GM18499 (cell line): Measurements from ENCODE around the gene PGAM1.
A peak's percentile ranks its signal among the peaks of the same experiment; 100 is the strongest.
"Not testable (repeated sequence)": the region's sequence is repeated elsewhere in the genome, so short reads cannot be mapped to it uniquely, and the experiment has no call there.

Source experiments
- ATAC-seq: cut with Tn5 transposase; IDR thresholded peaks from one replicate; pipeline ENCODE4 v1.9.1; 2021; ENCODE audit warnings: moderate number of reproducible peaks; ENCODE audit not compliant: insufficient read depth, unreplicated experiment

The PGAM1 gene

DNA sequence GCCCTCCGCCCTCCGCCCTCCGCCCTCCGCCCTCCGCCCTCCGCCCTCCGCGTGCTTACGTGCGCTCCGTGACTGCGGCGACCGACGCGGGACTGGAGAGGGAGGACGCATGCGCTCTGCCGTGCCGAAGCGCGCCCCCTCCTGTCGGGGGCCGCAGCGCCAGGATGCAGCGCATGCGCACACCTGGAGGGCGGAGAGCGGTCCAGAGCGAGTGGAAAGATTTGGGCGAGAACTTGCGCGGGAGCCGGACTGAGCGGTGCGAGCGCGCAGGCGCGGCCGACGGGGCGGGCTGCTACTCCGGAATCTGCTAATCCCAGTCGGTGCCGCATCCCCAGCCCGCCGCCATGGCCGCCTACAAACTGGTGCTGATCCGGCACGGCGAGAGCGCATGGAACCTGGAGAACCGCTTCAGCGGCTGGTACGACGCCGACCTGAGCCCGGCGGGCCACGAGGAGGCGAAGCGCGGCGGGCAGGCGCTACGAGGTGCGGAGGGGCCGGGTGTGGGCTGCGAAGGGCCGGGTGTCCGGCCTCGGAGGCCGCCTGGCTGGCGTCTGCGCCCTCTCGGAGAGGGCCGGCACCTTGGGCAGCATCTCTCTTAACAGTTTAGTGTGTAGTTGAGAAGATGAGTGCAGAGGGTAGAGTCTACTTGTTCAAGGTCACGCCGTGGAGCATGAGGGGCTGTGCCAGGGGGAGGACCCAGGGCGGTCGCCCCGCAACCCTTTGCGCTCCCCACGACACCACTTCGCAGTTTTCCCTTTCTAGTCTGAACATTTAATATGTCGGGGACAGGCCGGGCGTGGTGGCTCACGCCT, at the start of gene PGAM1:
Gene PGAM1, plus strand, starts transcription at position 228 of the 812 bp plus-strand sequence. Its CDS starts 117 bp downstream, at position 345.
- peak; percentile 72 for ATAC-seq

DNA sequence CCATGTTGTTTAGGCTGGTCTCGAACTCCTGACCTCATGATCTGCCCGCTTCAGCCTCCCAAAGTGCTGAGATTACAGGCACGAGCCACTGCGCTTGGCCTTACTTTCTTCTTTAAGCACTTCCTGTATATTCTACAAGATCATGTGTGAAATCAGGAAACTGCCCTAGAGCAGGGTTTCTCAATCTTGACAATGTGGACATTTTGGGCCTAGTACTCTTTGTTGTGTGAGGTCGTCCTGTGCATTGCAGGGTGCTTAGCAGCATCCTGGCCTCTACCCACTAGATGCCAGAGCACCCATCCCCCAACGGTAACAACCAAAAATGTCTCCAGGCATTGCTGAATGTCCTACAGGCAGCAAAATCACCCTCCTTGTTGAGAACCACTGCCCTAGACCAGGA, 49.6 kb upstream of the PGAM1 start:
- ATAC-seq, result no peak

DNA sequence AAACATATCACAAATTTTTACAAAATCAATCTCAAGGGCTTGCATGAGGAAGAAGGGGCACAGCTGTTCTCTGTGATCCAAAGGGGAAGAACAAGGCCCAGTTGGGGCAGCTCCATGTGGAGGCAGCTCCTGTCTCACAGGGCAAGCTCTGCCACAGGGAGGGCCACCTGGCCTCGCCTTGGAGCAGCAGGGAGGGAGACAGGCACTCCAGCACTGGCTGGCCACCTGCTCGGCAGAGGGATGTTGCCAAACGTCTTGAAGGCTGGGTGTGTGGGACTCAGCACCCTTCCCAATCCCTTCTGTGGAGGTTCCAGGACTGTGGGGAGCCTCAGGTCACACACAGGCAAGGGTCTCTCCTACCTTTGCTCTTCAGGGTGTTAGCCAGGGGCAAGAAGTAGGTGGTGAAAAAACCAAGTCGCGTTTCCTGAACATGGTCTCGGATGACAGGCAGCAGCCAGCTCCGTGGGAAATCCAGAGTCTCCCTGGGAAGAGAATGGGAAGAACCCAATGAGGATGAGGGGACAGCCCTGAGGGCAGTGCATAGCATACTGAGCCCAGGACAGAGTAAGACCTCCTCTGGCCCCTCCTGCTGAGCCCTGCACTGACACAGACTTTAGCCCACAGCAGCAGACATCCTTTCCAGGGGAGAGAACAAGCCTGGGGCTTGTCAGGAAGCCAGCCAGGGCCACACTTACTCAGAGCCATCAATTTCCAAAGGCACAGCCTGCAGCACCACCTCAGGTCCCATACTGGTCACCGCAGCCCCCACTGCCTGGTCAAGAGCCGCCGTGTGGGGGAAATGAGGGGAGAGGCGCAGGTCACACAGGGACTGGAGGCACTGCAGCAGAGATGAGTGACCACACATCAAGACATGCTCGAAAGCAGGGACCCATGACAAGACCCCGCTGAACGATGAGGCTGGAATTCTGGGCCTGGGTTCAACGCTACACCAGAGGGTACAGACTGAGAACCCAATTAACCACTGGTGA, 46.8 kb upstream of the PGAM1 start:
- ATAC-seq, result no peak

GRCh38 chr10:97380516-97380915, 45.5 kb upstream of the PGAM1 start:
- no peak for ATAC-seq

GRCh38 chr10:97381626-97382025, 44.4 kb upstream of the PGAM1 start:
- no peak for ATAC-seq

DNA sequence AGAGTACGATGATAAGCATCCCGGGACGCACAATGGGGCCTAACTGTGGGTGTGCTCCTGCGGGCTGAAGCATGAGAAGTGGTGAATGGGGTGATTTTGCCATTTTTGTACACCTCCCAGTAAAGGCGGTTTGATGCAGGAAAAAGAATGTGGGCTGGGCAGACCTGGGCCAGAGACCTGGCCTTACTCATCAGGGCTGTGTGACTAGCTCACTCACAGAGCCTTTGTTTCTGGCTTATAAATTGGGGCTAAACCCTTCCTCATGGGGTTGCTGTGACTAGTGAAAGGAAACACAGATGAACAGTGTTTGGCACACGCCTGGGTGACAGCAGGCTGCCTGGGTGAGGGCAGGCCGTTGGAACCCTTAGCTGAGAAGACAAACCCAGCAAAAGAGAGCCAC, 42.8 kb upstream of the PGAM1 start:
- ATAC-seq, result no peak

DNA sequence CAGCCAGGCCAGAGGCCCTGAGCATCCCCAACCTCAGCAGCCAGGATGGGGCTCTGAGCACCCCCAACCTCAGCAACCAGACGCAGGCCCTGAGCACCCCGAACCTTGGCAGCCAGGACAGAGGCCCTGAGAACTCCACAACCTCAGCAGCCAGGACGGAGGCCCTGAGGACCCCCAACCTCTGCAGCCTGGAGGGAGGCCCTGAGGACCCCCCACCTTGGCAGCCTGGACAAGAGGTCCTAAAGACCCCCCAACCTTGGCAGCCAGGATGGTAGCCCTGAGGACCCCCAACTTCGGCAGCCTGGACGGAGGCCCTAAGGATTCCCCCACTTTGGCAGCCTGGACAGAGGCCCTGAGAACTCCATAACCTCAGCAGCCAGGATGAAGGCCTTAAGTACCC, 41.8 kb upstream of the PGAM1 start:
- ATAC-seq, result no peak

DNA sequence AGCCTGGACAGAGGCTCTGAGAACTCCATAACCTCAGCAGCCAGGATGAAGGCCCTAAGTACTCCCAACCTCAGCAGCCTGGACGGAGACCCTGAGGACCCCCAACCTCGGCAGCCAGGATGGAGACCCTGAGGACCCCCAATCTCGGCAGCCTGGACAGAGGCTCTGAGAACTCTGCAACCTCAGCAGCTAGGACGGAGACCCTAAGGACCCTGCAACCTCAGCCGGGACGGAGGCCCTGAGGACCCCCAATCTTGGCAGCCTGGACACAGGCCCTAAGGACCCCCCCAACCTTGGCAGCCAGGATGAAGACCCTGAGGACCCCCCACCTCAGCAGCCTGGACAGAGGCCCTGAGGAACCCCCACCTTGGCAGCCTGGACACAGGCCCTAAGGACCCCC, 41.4 kb upstream of the PGAM1 start:
- ATAC-seq, result no peak

GRCh38 chr10:97385565-97385964, 40.4 kb upstream of the PGAM1 start:
- no peak for ATAC-seq

DNA sequence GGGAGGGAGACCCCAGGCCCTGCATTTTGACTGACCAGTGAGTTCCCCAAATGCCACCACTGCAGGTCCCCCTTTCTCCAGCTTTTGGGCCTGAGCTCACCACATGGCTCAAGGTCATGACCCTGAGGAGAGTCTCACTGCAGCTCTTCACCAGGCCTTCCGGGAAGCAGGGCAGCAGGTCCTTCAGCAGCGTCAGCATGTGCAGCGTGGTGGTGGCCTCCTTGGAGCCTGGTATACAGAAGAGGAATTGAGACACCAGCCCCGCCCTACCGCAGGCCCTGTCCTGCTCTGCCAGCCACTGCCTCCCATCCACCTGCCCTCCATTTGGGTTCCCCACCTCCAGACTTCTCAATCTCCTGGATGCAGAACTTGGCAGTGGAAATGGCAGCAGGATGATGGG, 37.8 kb upstream of the PGAM1 start:
- no peak for ATAC-seq

- no peak for ATAC-seq
Measured at GRCh38 chr10:97390091-97390490, 35.9 kb upstream of the PGAM1 start.

DNA sequence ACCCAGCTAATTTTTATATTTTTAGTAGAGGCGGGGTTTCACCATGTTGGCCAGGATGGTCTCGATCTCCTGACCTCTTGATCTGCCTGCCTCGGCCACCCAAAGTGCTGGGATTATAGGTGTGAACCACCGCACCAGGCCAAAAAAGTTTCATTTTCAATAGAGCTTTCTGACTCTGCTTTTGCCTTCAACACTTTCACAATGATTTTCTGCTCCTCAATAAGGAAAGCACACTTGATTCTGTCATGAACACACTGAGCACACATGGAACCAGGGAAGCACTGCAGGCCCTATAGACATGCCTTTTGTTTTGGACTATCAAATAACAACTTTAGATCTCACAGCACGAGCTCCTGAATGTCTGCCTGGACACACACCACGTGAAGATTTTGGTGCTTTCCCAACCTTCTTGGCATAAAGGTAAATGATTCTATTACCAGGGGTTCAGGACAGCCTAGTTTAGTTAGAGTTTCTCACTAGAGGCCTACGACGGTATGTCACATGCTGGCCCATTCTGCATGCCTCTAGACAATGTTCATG, 32.9 kb upstream of the PGAM1 start:
- no peak for ATAC-seq

- no peak for ATAC-seq
Measured at GRCh38 chr10:97396056-97396455, 29.9 kb upstream of the PGAM1 start.

DNA sequence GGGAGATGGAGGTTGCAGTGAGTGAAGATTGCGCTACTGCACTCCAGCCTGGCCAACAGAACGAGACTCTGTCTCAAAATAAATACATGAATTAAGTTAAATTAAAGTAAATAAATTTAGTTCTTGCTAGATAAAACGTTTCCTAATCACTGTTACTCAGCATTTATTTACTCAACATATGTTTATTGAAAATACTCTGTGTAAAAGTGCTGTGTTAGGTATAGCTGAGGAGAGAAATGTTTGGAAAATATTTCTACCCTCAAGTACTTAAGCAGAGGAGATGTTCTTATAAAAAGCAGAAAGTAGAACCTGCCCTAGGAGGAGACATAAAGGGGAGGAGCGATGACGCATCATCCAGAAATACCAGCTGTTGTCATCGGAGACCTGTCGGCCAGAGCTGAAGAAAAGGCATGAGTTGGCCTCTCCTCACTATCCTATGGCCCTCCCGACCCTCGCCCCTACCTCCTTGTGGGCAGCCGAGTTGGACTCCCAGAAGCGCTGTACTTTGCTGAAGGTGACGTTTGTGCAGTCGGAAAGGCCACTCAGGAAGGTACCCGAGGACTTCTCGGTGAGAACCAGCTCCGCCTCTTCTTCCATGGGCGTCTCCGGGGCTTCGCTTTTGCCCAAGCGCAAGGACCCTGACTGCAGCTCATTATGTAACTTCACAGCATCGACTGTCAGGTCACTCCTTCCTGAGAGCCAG, 26.0 kb upstream of the PGAM1 start:
- ATAC-seq, result no peak

- ATAC-seq, result peak; percentile 75
Measured at GRCh38 chr10:97400665-97401454, 25.1 kb upstream of the PGAM1 start, which contains the start of gene RRP12. Gene RRP12, minus strand, starts transcription at chr10:97401340. Its CDS starts 109 bp downstream, at chr10:97401231.

DNA sequence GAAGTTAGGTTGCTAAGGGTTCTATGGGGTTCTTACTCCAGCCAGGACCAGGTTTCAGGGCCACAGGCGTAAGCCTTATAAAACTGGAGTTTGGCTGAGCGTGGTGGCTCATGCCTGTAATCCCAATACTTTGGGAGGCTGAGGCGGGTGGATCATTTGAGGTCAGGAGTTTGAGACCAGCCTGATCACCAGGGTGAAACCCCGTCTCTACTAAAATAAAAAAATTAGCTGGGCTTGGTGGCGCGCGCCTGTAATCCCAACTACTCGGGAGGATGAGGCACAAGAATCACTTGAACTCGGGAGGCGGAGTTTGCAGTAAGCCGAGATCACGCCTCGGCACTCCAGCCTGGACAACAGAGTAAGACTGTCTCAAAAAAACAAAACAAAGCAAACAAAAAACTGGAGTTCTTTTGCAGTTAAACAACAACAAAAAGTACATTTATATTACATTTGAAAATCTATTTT, 24.5 kb upstream of the PGAM1 start:
- ATAC-seq, result no peak

DNA sequence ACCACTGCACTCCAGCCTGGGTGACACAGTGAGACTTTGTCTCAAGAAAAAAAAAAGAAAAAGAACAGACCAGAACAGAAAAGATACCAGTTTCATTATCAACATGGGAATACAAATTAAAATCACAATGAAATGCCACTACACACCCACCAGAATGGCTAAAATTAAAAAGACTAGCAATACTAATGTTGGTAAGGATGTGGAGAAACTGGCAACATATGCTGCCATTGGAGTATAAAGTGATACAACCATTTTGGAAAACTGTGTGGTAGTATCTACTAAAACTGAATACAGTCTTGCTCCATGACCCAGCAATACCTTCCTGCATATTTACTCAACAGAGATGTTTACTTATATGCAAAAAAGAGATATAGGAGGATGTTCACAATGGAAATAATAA, 21.9 kb upstream of the PGAM1 start:
- no peak for ATAC-seq

DNA sequence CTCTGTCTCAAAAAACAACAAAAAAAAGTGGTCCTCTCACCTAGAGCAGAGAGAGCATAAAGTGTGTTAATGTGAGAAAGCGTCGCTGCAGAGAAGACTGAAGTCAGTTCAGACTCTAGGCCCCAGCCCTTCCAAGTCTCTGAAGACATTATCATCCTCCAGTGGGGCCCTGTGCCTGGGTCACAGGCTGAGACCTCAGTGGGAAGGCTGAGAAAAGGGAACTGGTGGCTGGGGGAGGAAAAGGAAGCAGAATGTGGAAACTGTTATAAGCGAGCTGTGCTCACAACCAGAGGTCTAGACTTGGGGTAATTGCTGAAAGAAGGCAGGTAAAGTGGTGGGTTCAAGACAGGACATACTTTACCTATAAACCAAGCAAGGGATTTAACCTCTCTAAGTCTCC, 19.9 kb upstream of the PGAM1 start:
- ATAC-seq, result no peak

- not testable (repeated sequence) for ATAC-seq
Measured at GRCh38 chr10:97406483-97406882, 19.5 kb upstream of the PGAM1 start.
